NCI-H2107 (cell line): ENCODE results near the gene SPZ1.
"Not testable (repeated sequence)": the region's sequence is repeated elsewhere in the genome, so short reads cannot be mapped to it uniquely, and the experiment has no call there.

Source experiments
- DNase-seq: peaks from one replicate; lab custom pipeline; 2025; lab: John Stamatoyannopoulos, UW

SPZ1 gene

DNA sequence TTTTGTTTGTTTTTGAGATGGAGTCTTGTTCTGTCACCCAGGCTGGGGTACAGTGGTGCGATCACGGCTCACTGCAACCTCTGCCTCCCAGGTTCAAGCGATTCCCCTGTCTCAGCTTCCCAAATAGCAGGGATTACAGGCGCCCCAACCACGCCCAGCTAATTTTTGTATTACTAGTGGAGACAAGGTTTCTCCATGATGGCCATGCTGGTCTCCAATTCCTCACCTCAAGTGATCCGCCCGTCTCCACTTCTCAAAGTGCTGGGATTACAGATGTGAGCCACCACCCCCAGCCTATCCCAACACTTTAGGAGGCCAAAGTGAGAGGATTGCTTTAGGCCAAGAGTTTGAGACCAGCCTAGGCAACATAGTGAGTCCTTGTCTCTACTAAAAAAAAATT is 19.3 kb downstream of the SPZ1 start:
- no peak for DNase-seq

DNA sequence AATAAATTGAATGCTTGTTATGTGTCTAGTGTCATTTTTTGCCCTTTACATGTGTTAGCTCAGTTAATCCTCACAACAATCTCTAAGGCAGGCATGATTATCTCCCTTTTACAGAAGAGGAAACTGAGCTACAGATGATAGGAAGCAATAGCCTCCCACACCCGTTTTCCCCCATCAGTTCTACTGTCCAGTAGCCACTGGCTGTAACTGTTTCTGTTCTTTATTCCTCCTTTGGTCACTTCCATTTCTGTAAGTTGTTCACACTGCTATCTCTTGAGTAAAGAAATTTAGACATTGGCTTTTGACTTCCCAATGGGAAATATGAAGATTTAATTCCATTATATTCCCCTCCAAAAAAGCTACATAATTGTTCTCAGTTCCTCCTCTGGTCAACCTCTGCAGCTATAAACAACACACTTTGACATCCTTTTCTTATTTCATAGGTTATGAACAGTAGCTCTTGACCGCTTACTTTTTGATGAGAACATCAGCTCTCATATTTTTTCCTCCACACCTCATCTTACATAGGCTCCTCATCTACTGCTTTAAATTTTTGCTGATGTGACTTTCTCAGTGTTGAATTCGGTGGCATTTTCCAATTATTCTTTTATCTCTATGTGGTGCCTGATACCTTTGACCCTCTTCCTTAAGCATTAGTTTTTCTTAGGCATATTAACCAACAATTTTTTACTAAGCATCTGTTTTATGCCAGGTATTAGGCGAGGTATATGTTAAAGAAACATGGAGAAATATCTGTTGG is 21.4 kb downstream of the SPZ1 start:
- no peak for DNase-seq

DNA sequence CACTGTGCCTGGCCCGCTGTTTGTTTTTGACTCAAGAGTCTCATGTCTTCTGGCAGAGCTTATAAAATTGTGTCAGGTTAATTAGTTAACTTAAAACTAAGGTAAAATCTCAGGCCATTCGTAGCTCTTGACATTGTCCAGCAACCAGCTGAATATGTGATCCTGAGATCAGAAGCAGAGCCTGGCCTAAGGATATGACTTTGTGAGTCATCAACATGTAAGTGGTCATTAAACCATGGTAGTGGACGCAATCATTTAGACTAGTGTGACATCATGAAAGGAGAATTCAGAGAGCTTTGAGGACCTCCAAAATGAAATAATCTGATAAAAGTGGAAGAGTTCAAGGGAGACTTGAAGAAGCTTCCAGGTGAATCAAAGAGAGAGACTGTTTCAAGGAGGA is 23.3 kb downstream of the SPZ1 start:
- no peak for DNase-seq

DNA sequence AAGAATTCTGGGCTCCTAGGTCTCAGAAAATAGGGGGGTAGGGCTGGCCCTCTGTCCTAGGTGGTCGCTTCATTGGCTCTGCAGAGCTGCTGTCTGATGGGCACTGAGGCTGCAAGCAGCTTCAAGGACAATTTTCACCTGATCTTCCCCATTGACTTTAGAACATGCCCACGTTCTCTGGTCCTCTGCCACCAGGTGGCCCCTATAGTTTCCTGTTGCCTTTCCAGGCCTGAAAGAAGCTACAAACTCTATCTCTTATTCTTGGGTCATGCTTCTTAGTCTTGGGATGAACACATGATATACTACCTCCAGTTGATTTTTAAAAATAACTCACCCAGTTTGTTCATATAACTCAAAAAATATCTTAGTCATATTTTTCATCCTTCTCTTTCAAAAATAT is 26.3 kb downstream of the SPZ1 start:
- DNase-seq: no peak

DNA sequence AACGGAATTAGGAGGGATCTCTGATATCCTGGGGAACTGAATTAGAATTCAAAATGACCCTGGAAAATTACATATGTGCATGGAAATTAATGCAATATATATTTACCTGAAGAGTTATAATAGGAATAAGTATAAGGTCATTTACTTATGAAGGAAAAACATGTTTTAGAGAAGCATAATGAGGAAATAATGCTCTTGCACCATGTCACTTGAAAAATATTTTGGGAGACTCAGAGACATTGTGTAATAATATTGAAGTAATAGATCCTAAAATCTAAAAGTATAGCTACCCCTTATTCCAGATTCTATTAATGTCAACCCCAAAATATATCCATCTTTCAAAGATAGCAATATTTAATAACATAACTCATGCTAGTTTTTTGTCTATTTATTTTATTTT is 28.4 kb downstream of the SPZ1 start:
- DNase-seq: no peak

DNA sequence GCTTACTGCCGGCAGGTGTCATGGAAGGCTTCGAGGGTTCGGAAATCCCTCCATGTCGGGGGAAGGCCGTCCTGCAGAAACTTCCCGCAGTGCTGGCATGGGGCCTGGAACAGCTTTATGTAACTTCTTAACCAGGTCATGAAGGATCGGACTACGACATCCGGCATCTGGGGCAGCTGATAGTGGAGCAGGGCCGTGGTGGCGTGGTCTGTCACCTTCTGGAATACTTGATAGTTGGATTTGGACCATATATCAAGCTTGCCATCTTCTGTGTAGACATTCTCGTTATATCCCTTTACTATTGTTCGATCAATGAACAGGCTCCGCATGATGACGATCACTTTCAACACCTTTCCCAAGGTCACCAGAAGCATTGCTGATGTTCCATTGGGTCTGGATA is 31.2 kb downstream of the SPZ1 start:
- not testable (repeated sequence) for DNase-seq

DNA sequence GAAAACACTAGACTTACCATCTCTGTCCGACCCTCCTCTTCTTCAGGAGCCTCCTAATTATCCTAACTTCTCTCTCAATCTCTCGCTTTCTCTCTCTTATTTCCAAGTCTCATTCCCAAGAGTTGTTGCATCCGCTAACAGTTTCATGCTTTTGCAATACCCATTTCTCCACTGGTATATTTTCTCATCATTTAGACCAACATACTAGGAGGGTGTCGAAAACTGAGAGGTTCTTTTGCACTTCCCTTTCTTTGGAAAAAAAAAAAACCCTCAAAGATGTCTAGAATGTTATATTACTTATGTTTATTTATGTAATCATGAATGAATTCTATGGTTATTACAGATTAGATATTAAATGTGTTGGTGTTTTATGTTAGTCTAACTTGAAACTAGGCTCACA is 35.9 kb downstream of the SPZ1 start:
- no peak for DNase-seq

DNA sequence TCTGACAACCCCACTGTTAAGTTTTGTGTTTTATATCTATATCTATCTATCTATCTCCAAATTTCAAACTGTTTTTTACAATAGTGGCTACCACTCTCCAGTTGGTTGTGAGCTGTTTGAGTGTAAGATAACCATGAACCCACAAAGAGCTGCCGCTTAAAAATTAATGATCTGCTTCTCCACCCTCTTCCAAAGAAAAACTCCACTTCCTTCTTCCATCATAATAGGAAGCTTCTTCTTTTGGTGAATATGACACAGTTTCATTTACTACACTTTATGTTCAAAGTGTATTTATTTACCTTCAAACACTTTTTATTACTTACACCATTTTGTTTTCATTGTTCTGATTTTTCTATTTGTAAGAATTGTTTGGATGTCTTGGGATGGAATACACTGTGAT is 37.9 kb downstream of the SPZ1 start:
- no peak for DNase-seq

DNA sequence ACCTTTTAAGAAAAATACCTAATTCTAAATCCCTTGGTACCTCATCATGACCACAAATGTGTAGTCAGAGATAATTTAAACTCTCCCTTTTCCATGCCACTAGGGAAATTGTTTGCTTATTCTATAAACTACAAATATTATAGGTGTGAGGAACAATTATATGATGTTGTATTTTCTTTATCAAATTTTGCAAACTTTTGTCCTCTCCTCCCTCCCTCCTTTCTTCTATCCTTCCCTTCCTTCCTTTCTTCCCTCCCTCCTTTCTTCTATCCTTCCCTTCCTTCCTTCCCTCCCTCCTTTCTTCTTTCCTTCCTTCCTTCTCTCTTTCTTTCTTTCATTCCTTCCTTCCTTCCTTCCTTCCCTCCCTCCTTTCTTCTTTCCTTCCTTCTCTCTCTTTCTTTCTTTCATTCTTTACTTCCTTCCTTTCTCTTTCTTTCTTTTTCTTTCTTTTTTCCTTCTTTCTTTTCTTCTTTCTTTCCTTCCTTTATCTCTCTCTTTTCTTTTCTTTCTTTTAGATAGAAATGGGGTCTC is 41.2 kb downstream of the SPZ1 start:
- no peak for DNase-seq

DNA sequence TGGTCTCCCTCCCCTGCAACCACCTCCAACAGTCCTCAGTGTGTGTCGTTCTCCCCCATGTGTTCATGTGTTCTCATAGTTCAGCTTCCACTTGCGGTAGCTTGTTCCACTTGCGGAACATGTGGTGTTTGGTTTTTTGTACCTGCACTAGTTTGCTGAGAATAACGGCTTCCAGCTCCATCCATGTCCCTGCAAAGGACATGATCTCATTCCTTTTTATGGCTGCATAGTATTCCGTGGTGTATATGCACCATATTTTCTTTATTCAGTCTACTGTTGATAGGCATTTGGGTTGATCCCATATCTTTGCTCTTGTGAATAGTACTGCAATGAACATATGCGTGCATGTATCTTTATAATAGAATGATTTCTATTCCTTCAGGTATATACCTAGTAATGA is 45.1 kb downstream of the SPZ1 start:
- no peak for DNase-seq

DNA sequence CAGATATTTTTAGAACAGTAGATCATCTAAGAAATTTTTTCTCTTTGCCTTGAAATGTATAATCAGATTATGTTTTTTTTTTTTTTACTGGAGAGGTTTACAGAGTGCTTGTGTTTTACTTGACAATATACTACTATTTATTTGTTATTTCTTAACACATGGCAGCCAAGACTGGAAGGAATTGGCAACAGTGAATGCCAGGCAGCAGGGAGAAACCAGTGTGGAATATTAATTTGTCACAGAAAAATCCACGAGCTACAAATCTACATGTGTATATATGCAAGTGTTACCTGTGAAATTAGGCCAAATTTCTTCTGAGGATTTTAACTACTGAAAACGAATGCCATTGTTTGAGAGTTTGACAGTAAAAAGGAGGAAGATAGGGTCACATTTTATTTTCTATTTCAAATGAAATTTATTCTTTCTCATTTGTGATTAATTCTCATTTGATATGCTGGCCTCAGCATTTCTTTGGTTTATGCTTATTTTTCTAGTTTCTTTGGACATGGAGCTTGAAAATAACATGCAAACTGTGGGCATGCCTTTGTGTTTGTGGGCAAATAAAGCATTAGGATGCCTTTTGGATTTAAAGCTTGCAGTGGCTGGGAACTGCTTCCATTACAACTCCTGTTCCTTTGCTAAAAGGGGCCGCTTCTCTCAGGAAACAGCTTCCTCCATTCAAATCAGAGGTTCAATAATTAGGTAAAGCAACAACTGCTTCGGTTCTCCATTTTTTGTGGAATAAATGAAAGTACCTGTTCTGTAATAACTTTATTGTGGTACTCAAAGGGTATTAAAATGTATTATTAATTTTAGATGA is 49.1 kb downstream of the SPZ1 start:
- DNase-seq: no peak

DNA sequence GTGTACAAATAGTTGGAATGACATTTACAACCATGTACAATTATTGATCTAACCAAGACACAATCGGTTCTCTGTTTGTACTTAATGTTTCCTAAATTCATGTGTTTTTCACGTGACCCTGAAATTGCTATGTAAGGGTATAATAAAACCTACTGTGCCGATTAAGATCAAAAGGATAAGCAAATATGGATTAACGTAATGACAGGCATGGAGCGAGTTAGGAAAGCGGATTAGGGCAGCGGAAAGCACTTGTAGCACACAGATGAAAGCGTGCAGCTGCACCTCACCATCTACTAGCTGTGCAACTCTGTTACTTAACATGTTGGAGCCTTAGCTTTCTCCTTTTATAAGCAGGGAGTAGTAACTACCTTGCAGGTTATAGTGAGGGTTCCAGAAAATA is 49.7 kb downstream of the SPZ1 start:
- no peak for DNase-seq

DNA sequence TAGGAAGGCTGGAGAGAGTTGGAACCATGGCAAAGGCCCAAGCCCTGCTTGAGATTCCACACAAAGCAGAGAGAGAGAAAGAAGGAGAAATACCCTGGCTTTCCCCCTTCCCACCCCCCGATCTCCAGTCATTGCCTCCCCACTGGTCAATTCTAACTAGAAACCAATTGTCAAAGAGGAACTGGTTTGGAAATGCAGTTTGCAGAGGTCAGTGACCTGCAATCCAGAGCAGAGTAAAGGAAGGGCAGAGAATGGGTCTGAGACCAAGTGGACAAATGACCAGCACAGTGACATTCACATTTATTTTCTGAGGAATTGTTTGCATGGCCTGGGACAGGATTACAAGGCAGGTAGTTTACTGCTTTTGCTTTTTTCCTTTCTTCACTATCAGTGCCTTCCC is 50.6 kb downstream of the SPZ1 start:
- no peak for DNase-seq
